ENCODE measurements around the gene PIP5K1A. TPM values are rescaled to one million over a fixed set of nuclear protein-coding genes. Genes with fewer than 3 reads are reported as not detected.

Gene PIP5K1A, protein sequence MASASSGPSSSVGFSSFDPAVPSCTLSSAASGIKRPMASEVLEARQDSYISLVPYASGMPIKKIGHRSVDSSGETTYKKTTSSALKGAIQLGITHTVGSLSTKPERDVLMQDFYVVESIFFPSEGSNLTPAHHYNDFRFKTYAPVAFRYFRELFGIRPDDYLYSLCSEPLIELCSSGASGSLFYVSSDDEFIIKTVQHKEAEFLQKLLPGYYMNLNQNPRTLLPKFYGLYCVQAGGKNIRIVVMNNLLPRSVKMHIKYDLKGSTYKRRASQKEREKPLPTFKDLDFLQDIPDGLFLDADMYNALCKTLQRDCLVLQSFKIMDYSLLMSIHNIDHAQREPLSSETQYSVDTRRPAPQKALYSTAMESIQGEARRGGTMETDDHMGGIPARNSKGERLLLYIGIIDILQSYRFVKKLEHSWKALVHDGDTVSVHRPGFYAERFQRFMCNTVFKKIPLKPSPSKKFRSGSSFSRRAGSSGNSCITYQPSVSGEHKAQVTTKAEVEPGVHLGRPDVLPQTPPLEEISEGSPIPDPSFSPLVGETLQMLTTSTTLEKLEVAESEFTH
- total RNA-seq: 47.9 TPM
- long read RNA-seq, transcript PIP5K1A-201 (15 exons, 3,767 nt): major isoform, 5 of 25 reads
- long read RNA-seq, partial matches to known transcripts: 5 of 25 reads
- long read RNA-seq, other reads (novel, unspliced or antisense): 14 of 25 reads

DNA sequence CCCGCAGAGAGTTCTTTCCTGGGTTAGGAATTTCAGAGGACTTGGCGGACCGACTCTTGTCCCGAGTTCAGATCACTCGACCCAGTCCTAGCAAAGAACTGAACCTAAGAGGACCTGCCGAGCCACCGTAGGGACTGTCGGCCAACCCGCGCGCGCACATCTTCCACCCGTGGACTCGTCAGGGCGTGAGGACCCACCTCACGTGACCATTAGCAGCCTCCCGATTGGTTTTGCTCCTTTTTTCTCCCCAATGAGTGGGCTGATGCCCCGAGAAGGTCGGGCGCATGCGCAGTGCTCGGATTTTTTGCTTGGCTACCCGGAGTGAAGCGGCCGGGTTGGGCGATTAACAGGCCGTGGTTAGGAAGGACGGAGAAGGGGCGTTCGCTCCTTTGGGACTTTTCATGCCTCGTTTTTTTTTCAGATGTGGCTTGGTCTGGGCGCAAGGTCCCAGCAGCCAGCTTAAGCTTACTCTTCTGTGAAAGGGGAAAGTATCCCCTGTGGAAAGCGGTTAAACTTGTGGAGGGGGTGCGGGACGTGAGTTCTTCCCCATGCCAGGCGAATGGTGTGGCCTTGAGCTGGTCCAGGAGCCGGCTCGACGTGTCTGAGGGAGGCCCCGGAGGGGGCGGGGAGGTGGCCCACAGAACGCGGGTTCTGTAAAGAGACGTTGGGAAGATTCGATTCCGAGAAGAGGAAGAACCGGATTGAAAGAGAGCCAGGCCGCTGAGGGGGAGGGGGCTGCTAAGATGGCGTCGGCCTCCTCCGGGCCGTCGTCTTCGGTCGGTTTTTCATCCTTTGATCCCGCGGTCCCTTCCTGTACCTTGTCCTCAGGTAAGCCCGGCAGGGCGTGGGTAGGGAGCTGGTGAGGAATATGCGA lies at the start of gene PIP5K1A:
Gene PIP5K1A (plus strand): TSS at position 299 of the 874 bp plus-strand sequence. CDS start 445 bp downstream, at position 744.
- DNase-seq: peak; percentile 100
- H3K4me3 ChIP-seq: peak within 1 kb of the TSS; percentile 87
- H3K27me3 ChIP-seq (ENCODE audit: low read depth): no peaks in the 10 kb centered on the region
- intact Hi-C loops (cut with DNase I): no loop called here
- ATAC-seq: peak; percentile 90 to 96
- peaks cover 14% of the 10 kb centered on the region for H3K36me3 ChIP-seq
- H3K4me1 ChIP-seq: peaks cover 44% of the 10 kb centered on the region
- no peaks in the 10 kb centered on the region for H3K9me3 ChIP-seq
- TF ChIP-seq, protein P1, sequence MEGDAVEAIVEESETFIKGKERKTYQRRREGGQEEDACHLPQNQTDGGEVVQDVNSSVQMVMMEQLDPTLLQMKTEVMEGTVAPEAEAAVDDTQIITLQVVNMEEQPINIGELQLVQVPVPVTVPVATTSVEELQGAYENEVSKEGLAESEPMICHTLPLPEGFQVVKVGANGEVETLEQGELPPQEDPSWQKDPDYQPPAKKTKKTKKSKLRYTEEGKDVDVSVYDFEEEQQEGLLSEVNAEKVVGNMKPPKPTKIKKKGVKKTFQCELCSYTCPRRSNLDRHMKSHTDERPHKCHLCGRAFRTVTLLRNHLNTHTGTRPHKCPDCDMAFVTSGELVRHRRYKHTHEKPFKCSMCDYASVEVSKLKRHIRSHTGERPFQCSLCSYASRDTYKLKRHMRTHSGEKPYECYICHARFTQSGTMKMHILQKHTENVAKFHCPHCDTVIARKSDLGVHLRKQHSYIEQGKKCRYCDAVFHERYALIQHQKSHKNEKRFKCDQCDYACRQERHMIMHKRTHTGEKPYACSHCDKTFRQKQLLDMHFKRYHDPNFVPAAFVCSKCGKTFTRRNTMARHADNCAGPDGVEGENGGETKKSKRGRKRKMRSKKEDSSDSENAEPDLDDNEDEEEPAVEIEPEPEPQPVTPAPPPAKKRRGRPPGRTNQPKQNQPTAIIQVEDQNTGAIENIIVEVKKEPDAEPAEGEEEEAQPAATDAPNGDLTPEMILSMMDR (IDR thresholded peaks at IDR 0.05): no peak
- H3K27ac ChIP-seq: peak within 1 kb of the TSS; percentile 88

DNA sequence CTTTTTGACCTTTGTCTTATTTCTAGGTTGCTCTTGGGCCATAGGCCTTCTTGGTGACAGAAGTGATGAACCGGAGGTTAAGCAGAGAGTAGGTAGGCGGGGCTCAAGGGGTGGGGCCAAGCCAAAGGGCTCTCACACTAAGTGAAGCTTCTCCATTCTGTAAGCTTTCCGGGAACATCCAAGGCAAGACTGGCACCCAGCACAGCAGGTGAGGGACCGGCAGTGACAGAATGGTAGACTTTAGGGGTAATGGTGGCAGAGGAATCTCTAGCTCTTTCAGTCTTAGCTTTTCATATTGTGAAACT lies 41.9 kb upstream of the PIP5K1A start, which contains the start of gene TNFAIP8L2:
Gene TNFAIP8L2 (plus strand): TSS at position 135 of the 305 bp plus-strand sequence. CDS start 2,049 bp downstream, outside the sequence.
- Histone ChIP-seq H3K4me3 (peak within 1 kb of the TSS; percentile 61), H3K36me3 (peaks cover 48% of the 10 kb centered on the region), H3K27ac (peak within 1 kb of the TSS; percentile 69), H3K4me1 (peaks cover 22% of the 10 kb centered on the region), H3K27me3 (ENCODE audit: low read depth) (no peaks in the 10 kb centered on the region), H3K9me3 (no peaks in the 10 kb centered on the region)
- ATAC-seq (peak; percentile 87 to 88), DNase-seq (peak; percentile 87)
- TF ChIP-seq, protein P1 (IDR thresholded peaks at IDR 0.05): no peak
- intact Hi-C loops (cut with DNase I): loop anchor here (5.0 kb wide), 1 partner anchor 59 kb away; no protein-coding TSS in a partner anchor

DNA sequence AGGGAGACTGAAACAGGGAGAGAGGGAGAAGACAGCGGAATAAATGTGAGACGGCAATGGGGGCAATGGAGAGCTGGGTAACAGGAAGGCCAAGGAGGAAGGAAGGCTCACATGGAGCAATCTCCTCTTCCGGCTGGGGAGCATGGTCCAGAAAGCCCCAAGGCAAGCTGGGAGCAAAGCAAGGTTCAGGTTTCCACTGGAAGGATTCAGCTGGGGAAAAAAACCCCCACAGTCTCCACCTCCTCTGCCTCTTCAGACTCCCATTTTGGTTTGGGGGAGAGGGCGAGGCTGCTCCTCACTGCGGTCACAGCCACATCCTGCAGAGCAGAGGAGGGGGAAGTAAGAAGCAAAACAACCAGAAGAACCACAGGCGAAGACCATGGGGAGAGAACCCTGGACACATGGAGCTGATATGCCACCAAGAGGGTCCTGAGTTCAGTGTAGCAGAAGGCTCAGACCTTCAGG lies 41.3 kb upstream of the PIP5K1A start:
- H3K27me3 ChIP-seq (ENCODE audit: low read depth): no peaks in the 10 kb centered on the region
- peak overlapping the region; percentile 69 for H3K27ac ChIP-seq
- peak; percentile 56 to 61 for ATAC-seq
- peaks cover 22% of the 10 kb centered on the region for H3K4me1 ChIP-seq
- no peak for DNase-seq
- TF ChIP-seq, protein P1 (IDR thresholded peaks at IDR 0.05): no peak
- H3K4me3 ChIP-seq: peak overlapping the region; percentile 61
- H3K9me3 ChIP-seq: no peaks in the 10 kb centered on the region
- intact Hi-C loops (cut with DNase I): loop anchor here (5.0 kb wide), 1 partner anchor 60 kb away; no protein-coding TSS in a partner anchor
- peaks cover 55% of the 10 kb centered on the region for H3K36me3 ChIP-seq

DNA sequence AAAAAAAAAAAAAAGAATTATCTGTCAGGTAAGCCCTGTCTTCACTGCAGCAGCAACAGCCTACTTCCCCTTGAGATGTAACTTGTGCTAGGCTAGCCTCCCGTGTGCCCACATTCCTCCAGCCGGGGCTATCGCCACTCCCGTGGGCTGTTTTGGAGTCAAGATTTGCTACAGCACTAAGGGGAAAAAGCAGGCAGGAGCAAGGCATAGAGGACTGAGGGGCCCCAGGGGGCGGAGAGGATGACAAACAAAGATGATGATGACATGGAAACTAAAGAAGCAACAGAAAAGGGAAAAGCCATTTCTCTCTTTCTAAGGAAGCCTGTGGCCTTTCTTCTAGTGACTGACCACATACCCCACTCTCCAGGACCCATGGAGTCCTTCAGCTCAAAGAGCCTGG lies 40.0 kb upstream of the PIP5K1A start:
- H3K4me3 ChIP-seq: peak overlapping the region; percentile 61
- no peaks in the 10 kb centered on the region for H3K27me3 ChIP-seq (ENCODE audit: low read depth)
- no peak for DNase-seq
- H3K9me3 ChIP-seq: no peaks in the 10 kb centered on the region
- H3K36me3 ChIP-seq: peaks cover 55% of the 10 kb centered on the region
- no peak for ATAC-seq
- TF ChIP-seq, protein P1 (IDR thresholded peaks at IDR 0.05): no peak
- H3K4me1 ChIP-seq: peaks cover 22% of the 10 kb centered on the region
- no peak overlapping the region for H3K27ac ChIP-seq
- intact Hi-C loops (cut with DNase I): loop anchor here (5.0 kb wide), 1 partner anchor 61 kb away; no protein-coding TSS in a partner anchor
